Hepatocyte (in vitro differentiated cells): ENCODE measurements around the gene ARL3.

ENCODE experiments used
- CTCF ChIP-seq: fragments of 200-600 bp; sonication (generic); IDR thresholded peaks from 2 replicates; pipeline ENCODE4 v1.5.1; 2016; ENCODE audit warnings: antibody characterized with exemption, mild to moderate bottlenecking; ENCODE audit not compliant: poor library complexity
- EZH2 ChIP-seq: fragments of 200-600 bp; sonication (generic); IDR thresholded peaks from 2 replicates; pipeline ENCODE4 v1.6.1; 2016; ENCODE audit warnings: antibody characterized with exemption, mild to moderate bottlenecking, borderline replicate concordance
- EZH2phosphoT487 ChIP-seq: fragments of 200-600 bp; sonication (generic); IDR thresholded peaks from one replicate; pipeline ENCODE4 v1.6.1; 2018; ENCODE audit warnings: antibody characterized with exemption, mild to moderate bottlenecking, low read depth, moderate library complexity; ENCODE audit not compliant: unreplicated experiment, severe bottlenecking

GRCh38 chr10:102627291-102627735 lies 86.9 kb downstream of the ARL3 start:
- TF ChIP-seq CTCF: no peak
- no peak for TF ChIP-seq EZH2phosphoT487
- no peak for TF ChIP-seq EZH2
